Endothelial cell of umbilical vein (primary cell): ENCODE results near the gene OSBPL5. TPM values are rescaled to one million over a fixed set of nuclear protein-coding genes. Genes with fewer than 3 reads are reported as not detected.

ENCODE experiments used
- BruUV-seq: library from RNA; stranded (reverse); fragments of 400-500 nt; replicated peaks from 2 replicates; lab custom pipeline; 2021; lab: Mats Ljungman, UMichigan
- CTCF ChIA-PET: fragments of 300-600, 350-600 bp; sonication (Branson Sonifier 250); formaldehyde crosslinking; loops from one replicate; lab custom pipeline; 2021; ENCODE audit warnings: antibody characterized with exemption, inconsistent platforms; lab: Charles Lee
- POLR2A ChIA-PET: fragments of 300-600, 350-600 bp; sonication (Branson Sonifier 250); formaldehyde crosslinking; loops from one replicate; lab custom pipeline; 2021; ENCODE audit warnings: antibody characterized with exemption, inconsistent platforms; lab: Charles Lee
- DNase-seq: peaks from one replicate; pipeline ENCODE4 v3.0.0-alpha.2; 2011; ENCODE audit warnings: low read depth, low spot score
- FAIRE-seq: peaks from 2 replicates; lab custom pipeline; 2011; peaks lifted over from hg19 to GRCh38; lab: Jason Lieb, UNC
- H2AFZ ChIP-seq: 2 replicates; pipeline ENCODE4 v1.6.0; 2012; ENCODE audit warnings: low read depth, low read length, control low read depth, inconsistent platforms
- H3K27ac ChIP-seq: 2 replicates; pipeline ENCODE4 v1.5.1; 2011; ENCODE audit warnings: low read depth, mild to moderate bottlenecking, control low read depth, low read length, moderate library complexity; ENCODE audit not compliant: insufficient read depth
- H3K27me3 ChIP-seq, 2 experiments: 2 replicates each; pipeline versions ENCODE4 v1.6.0 to v1.6.1; 2011; ENCODE audit warnings: low read length in 2 of 2, mixed read lengths in 1 of 2; ENCODE audit not compliant: control insufficient read depth in 2 of 2, insufficient read depth in 2 of 2
- H3K36me3 ChIP-seq, 2 experiments: 2 replicates in 1 of 2; 3 replicates in 1 of 2; pipeline ENCODE4 v1.5.1; 2011; ENCODE audit warnings: low read length in 2 of 2, mild to moderate bottlenecking in 1 of 2, moderate library complexity in 1 of 2; ENCODE audit not compliant: control insufficient read depth in 2 of 2, insufficient read depth in 2 of 2; ENCODE audit errors: extremely low read depth in 1 of 2
- H3K4me1 ChIP-seq: 3 replicates; pipeline ENCODE4 v1.5.1; 2011; ENCODE audit warnings: mild to moderate bottlenecking, low read length; ENCODE audit not compliant: control insufficient read depth, insufficient read depth; ENCODE audit errors: extremely low read depth
- H3K4me2 ChIP-seq: 2 replicates; pipeline ENCODE4 v1.6.1; 2011; ENCODE audit warnings: low read length, control low read depth, mixed read lengths; ENCODE audit not compliant: insufficient read depth
- H3K4me3 ChIP-seq, 3 experiments: fragments of 200-600 bp in 1 of 3; sonication (generic), shearing (Covaris generic) in 1 of 3; replicated peaks in 1 of 3; 2 replicates each; pipeline ENCODE4 v1.5.1; 2011 to 2016; ENCODE audit warnings: control low read depth in 3 of 3, low read length in 3 of 3, mild to moderate bottlenecking in 2 of 3, inconsistent platforms in 1 of 3, low read depth in 1 of 3, moderate library complexity in 1 of 3; ENCODE audit not compliant: insufficient read depth in 1 of 3
- H3K79me2 ChIP-seq: 2 replicates; pipeline ENCODE4 v1.6.0; 2012; ENCODE audit warnings: low read length, inconsistent platforms; ENCODE audit not compliant: control insufficient read depth, insufficient read depth
- H3K9ac ChIP-seq: replicated peaks from 2 replicates; pipeline ENCODE3; 2011; ENCODE audit warnings: low read length, control low read depth; ENCODE audit not compliant: insufficient read depth; ENCODE audit errors: extremely low read depth
- H3K9me1 ChIP-seq: replicated peaks from 3 replicates; pipeline ENCODE4 v1.6.0; 2011; ENCODE audit warnings: mild to moderate bottlenecking, low read length; ENCODE audit not compliant: control insufficient read depth, insufficient read depth; ENCODE audit errors: extremely low read depth
- H3K9me3 ChIP-seq: replicated peaks from 2 replicates; pipeline ENCODE4 v1.5.1; 2012; ENCODE audit warnings: low read length, inconsistent platforms; ENCODE audit not compliant: control insufficient read depth, insufficient read depth
- H4K20me1 ChIP-seq: replicated peaks from 2 replicates; pipeline ENCODE3; 2011; ENCODE audit warnings: mild to moderate bottlenecking, low read length; ENCODE audit not compliant: control insufficient read depth, insufficient read depth; ENCODE audit errors: extremely low read depth
- JUN ChIP-seq: IDR thresholded peaks from 2 replicates; pipeline ENCODE4 v1.6.1; 2011; ENCODE audit warnings: borderline replicate concordance, low read depth; ENCODE audit not compliant: insufficient read length, insufficient read depth
- POLR2AphosphoS5 ChIP-seq: IDR thresholded peaks from 2 replicates; pipeline ENCODE4 v1.6.1; 2012; ENCODE audit warnings: low read depth, mild to moderate bottlenecking, control low read depth, low read length, moderate library complexity; ENCODE audit not compliant: insufficient read depth
- dilution Hi-C: fragments of 300-500 bp; cut with MboI; formaldehyde crosslinking; loops from one replicate; pipeline ENCODE4 v1.15.0; 2019; ENCODE audit warnings: low sequenced_read_pairs; ENCODE audit not compliant: extremely low pct_ligation_motif_present
- intact Hi-C: fragments of 100-400 bp; cut with micrococcal nuclease; formaldehyde crosslinking; loops from one replicate; pipeline ENCODE4 v1.10.0; 2022
- polyA plus RNA-seq, 4 experiments: library from polyadenylated mRNA; depleted of rRNA in 3 of 4; stranded (reverse) in 3 of 4; unstranded in 1 of 4; fragments of >200 nt; gene quantifications; 2 replicates each; pipeline versions ENCODE4 v1.2.1 to v1.2.3, GENCODE V29; 2011 to 2012; ENCODE audit warnings: missing spikeins in 1 of 4
- total RNA-seq: library from RNA; stranded (reverse); gene quantifications from 2 replicates; pipeline ENCODE4 v1.2.3, GENCODE V29; 2021
- TF ChIP-seq, protein P1 (sequence below), 2 donors: IDR thresholded peaks; 1 replicate in 1 of 2; 2 replicates in 1 of 2; pipeline ENCODE4 v1.5.1; 2011; ENCODE audit warnings: low read length in 2 of 2, mild to moderate bottlenecking in 2 of 2, moderate library complexity in 2 of 2, control low read depth in 1 of 2, inconsistent platforms in 1 of 2, low read depth in 1 of 2; ENCODE audit not compliant: insufficient read depth in 1 of 2; ENCODE audit errors: extremely low read depth in 1 of 2

Gene OSBPL5
- total and polyA plus RNA-seq, 2 donors (not counting 3 experiments of a cell fraction or from before 2014, with no cell fraction given), result 8.7 to 37.7 TPM

DNA sequence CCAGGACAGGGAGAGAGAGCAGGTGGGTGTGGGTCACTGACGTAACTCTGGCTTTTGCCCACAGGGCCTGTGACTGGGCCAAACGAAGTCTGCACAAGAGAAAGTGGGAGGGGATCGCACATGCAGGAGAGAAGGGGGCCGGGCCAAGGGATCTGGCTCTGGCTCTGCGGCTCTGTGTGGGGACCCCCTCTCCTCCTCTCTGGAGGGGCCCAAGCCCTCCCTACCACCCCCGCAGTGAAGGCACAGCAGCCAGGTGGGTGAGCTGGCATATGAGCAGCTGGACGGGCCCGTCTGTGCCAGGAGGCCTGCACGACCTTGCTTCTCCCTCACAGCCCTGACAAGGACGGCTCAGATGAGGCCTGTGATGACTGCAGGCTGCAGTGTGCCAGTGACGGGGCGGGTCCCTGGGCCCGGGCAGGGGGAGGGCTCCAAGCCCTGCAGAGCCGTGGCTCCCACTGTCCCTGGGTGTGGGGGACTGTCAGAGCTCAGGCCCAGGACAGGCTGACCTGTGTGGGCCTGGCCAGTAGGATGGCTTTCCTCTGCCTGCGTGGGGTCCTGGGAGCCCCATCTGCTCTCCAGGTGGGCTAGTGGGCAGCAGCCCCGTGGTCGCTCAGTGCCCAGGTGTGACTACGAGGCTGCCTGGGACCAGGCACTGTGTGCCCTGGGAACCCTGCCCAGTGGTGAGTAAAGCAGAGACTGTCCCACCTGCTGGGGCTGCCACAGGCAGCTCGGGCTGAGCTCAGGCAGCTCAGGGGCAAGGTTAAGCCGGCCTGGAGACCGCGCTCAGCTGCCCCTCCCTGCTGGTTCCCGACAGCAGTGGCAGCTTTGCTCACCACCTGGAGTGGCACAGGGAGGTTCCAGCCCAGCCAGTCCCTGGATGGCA, 31.3 kb upstream of the OSBPL5 start:
- BruUV-seq, result no TSS peak
- TF ChIP-seq, protein P1, sequence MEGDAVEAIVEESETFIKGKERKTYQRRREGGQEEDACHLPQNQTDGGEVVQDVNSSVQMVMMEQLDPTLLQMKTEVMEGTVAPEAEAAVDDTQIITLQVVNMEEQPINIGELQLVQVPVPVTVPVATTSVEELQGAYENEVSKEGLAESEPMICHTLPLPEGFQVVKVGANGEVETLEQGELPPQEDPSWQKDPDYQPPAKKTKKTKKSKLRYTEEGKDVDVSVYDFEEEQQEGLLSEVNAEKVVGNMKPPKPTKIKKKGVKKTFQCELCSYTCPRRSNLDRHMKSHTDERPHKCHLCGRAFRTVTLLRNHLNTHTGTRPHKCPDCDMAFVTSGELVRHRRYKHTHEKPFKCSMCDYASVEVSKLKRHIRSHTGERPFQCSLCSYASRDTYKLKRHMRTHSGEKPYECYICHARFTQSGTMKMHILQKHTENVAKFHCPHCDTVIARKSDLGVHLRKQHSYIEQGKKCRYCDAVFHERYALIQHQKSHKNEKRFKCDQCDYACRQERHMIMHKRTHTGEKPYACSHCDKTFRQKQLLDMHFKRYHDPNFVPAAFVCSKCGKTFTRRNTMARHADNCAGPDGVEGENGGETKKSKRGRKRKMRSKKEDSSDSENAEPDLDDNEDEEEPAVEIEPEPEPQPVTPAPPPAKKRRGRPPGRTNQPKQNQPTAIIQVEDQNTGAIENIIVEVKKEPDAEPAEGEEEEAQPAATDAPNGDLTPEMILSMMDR (IDR thresholded peaks at IDR 0.05; ENCODE audit: extremely low read depth in 1 of 2, insufficient read depth in 1 of 2, low read depth in 1 of 2, low read length in 2 of 2), result no peak
- TF ChIP-seq JUN, result no peak
- TF ChIP-seq POLR2AphosphoS5, result no peak
- Histone ChIP-seq H3K4me3 (no peak overlapping the region), H3K9me3 (no peaks in the 10 kb centered on the region), H3K9me1 (no peaks in the 10 kb centered on the region), H3K4me1 (no peaks in the 10 kb centered on the region), H3K4me2 (no peak overlapping the region), H3K79me2 (no peaks in the 10 kb centered on the region), H3K27ac (no peak overlapping the region), H2AFZ (no peak overlapping the region), H4K20me1 (no peaks in the 10 kb centered on the region), H3K36me3 (no peaks in the 10 kb centered on the region), H3K9ac (no peak overlapping the region), H3K27me3 (no peaks in the 10 kb centered on the region)
- intact Hi-C loops (no loop called here), dilution Hi-C loops (no loop called here)
- ChIA-PET CTCF (interaction anchor here (1.1 to 1.5 kb wide), 5 partner anchors 13 to 159 kb away, joined by 3 to 7 read pairs (median 4); no protein-coding TSS in a partner anchor), POLR2A (no interaction called here)
- no peak for FAIRE-seq
- no peak for DNase-seq
